ENCODE data around the gene MGMT. TPM values are rescaled to one million over a fixed set of nuclear protein-coding genes. Genes with fewer than 3 reads are reported as not detected.

Gene MGMT
- total and polyA plus RNA-seq, 2 donors (not counting 3 experiments of a cell fraction or from before 2014, with no cell fraction given): 15.0 to 15.2 TPM

GRCh38 chr10:129531195-129531968 lies 64.3 kb downstream of the MGMT start:
- Histone ChIP-seq H2AFZ (ENCODE audit: low read depth, low read length) (no peak overlapping the region), H3K4me3 (replicated peaks in 1 of 3; ENCODE audit: insufficient read depth in 1 of 3, low read depth in 1 of 3, low read length in 3 of 3) (no peak overlapping the region), H3K27me3 (ENCODE audit: control insufficient read depth in 2 of 2, insufficient read depth in 2 of 2, low read length in 2 of 2) (no peaks in the 10 kb centered on the region), H3K79me2 (ENCODE audit: control insufficient read depth, insufficient read depth, low read length) (no peaks in the 10 kb centered on the region), H3K9ac (replicated peaks; ENCODE audit: extremely low read depth, insufficient read depth, low read length) (no peak overlapping the region), H3K9me1 (replicated peaks; ENCODE audit: control insufficient read depth, extremely low read depth, insufficient read depth, low read length) (no peaks in the 10 kb centered on the region), H3K36me3 (ENCODE audit: control insufficient read depth in 2 of 2, extremely low read depth in 1 of 2, insufficient read depth in 2 of 2, low read length in 2 of 2) (no peaks in the 10 kb centered on the region), H3K27ac (ENCODE audit: insufficient read depth, low read depth, low read length) (no peak overlapping the region), H3K4me2 (ENCODE audit: insufficient read depth, low read length) (no peak overlapping the region), H4K20me1 (replicated peaks; ENCODE audit: control insufficient read depth, extremely low read depth, insufficient read depth, low read length) (no peaks in the 10 kb centered on the region), H3K4me1 (ENCODE audit: control insufficient read depth, extremely low read depth, insufficient read depth, low read length) (no peaks in the 10 kb centered on the region), H3K9me3 (replicated peaks; ENCODE audit: control insufficient read depth, insufficient read depth, low read length) (no peaks in the 10 kb centered on the region)
- DNase-seq (ENCODE audit: low read depth, low spot score): no peak
- ChIA-PET CTCF (no interaction called here), POLR2A (no interaction called here)
- TF ChIP-seq EZH2 (IDR thresholded peaks at IDR 0.05; ENCODE audit: borderline replicate concordance, low read depth, low read length, severe bottlenecking): no peak
- no peak for TF ChIP-seq POLR2AphosphoS5 (IDR thresholded peaks at IDR 0.05; ENCODE audit: insufficient read depth, low read depth, low read length)
- intact Hi-C loops (cut with micrococcal nuclease): loop anchor here (5.0 kb wide), 1 partner anchor 114 kb away; no protein-coding TSS in a partner anchor
- no TSS peak for BruUV-seq (replicated peaks)
- dilution Hi-C loops (cut with MboI; ENCODE audit: extremely low pct_ligation_motif_present, low sequenced_read_pairs): no loop called here
- FAIRE-seq: no peak

GRCh38 chr10:129531969-129532660 lies 65.1 kb downstream of the MGMT start:
- ChIA-PET POLR2A (no interaction called here), CTCF (no interaction called here)
- dilution Hi-C loops (cut with MboI; ENCODE audit: extremely low pct_ligation_motif_present, low sequenced_read_pairs) (no loop called here), intact Hi-C loops (cut with micrococcal nuclease) (loop anchor here (5.0 kb wide), 1 partner anchor 115 kb away; no protein-coding TSS in a partner anchor)
- FAIRE-seq (no peak), DNase-seq (ENCODE audit: low read depth, low spot score) (no peak)
- Histone ChIP-seq H4K20me1 (replicated peaks; ENCODE audit: control insufficient read depth, extremely low read depth, insufficient read depth, low read length) (no peaks in the 10 kb centered on the region), H3K27ac (ENCODE audit: insufficient read depth, low read depth, low read length) (no peak overlapping the region), H3K4me2 (ENCODE audit: insufficient read depth, low read length) (no peak overlapping the region), H3K9me3 (replicated peaks; ENCODE audit: control insufficient read depth, insufficient read depth, low read length) (no peaks in the 10 kb centered on the region), H3K79me2 (ENCODE audit: control insufficient read depth, insufficient read depth, low read length) (no peaks in the 10 kb centered on the region), H3K27me3 (ENCODE audit: control insufficient read depth in 2 of 2, insufficient read depth in 2 of 2, low read length in 2 of 2) (no peaks in the 10 kb centered on the region), H3K36me3 (ENCODE audit: control insufficient read depth in 2 of 2, extremely low read depth in 1 of 2, insufficient read depth in 2 of 2, low read length in 2 of 2) (no peaks in the 10 kb centered on the region), H3K4me3 (replicated peaks in 1 of 3; ENCODE audit: insufficient read depth in 1 of 3, low read depth in 1 of 3, low read length in 3 of 3) (no peak overlapping the region), H2AFZ (ENCODE audit: low read depth, low read length) (no peak overlapping the region), H3K9ac (replicated peaks; ENCODE audit: extremely low read depth, insufficient read depth, low read length) (no peak overlapping the region), H3K4me1 (ENCODE audit: control insufficient read depth, extremely low read depth, insufficient read depth, low read length) (no peaks in the 10 kb centered on the region), H3K9me1 (replicated peaks; ENCODE audit: control insufficient read depth, extremely low read depth, insufficient read depth, low read length) (no peaks in the 10 kb centered on the region)
- BruUV-seq (replicated peaks): no TSS peak
- TF ChIP-seq EZH2 (IDR thresholded peaks at IDR 0.05; ENCODE audit: borderline replicate concordance, low read depth, low read length, severe bottlenecking) (no peak), GATA2 (IDR thresholded peaks at IDR 0.05; ENCODE audit: insufficient read depth, insufficient read length, low read depth, low read length) (no peak), POLR2AphosphoS5 (IDR thresholded peaks at IDR 0.05; ENCODE audit: insufficient read depth, low read depth, low read length) (no peak), JUN (IDR thresholded peaks at IDR 0.05; ENCODE audit: borderline replicate concordance, insufficient read depth, insufficient read length, low read depth) (no peak), CTCF (IDR thresholded peaks at IDR 0.05; ENCODE audit: extremely low read depth in 1 of 2, insufficient read depth in 1 of 2, low read depth in 1 of 2, low read length in 2 of 2) (no peak)
